K562 (cell line): ENCODE data around the gene TCEAL5. TPM values are rescaled to one million over a fixed set of nuclear protein-coding genes. Genes with fewer than 3 reads are reported as not detected.

Experiments
- BCOR ChIP-seq: fragments of 450-650 bp; IDR thresholded peaks from 2 replicates; pipeline ENCODE4 v1.6.1; 2016
- ETS1 ChIP-seq: conservative IDR thresholded peaks from 2 replicates; pipeline ENCODE4 v1.6.1; 2011; ENCODE audit warnings: low read depth, mild to moderate bottlenecking, low read length; ENCODE audit not compliant: control insufficient read depth
- ETS2 ChIP-seq: IDR thresholded peaks from 2 replicates; pipeline ENCODE4 v1.6.1; 2016; ENCODE audit warnings: borderline replicate concordance, missing genetic modification characterization, mild to moderate bottlenecking, moderate library complexity, missing compliant biosample characterization; ENCODE audit not compliant: poor library complexity, severe bottlenecking
- GTF2E2 ChIP-seq: fragments of 200-800 bp; sonication (Bioruptor generic); IDR thresholded peaks from 2 replicates; pipeline ENCODE4 v1.6.1; 2016; ENCODE audit warnings: missing genetic modification characterization, missing compliant biosample characterization
- HOMEZ ChIP-seq: fragments of 250-450 bp; sonication (Bioruptor Pico); IDR thresholded peaks from 2 replicates; pipeline ENCODE4 v1.4.0; 2020; ENCODE audit warnings: mild to moderate bottlenecking, moderate library complexity
- KDM5B ChIP-seq: fragments of 200-600 bp; sonication (generic); IDR thresholded peaks from 2 replicates; pipeline ENCODE4 v1.6.1; 2012; ENCODE audit warnings: low read depth, mild to moderate bottlenecking, moderate library complexity, low read length, control low read depth, inconsistent platforms; ENCODE audit not compliant: insufficient replicate concordance
- NFIX ChIP-seq: fragments of 250-450 bp; sonication (Bioruptor Pico); IDR thresholded peaks from 2 replicates; pipeline ENCODE4 v1.4.0; 2020; ENCODE audit warnings: low read depth, mild to moderate bottlenecking, moderate library complexity
- NFRKB ChIP-seq: fragments of 450-650 bp; IDR thresholded peaks from 2 replicates; pipeline ENCODE4 v1.6.1; 2016; ENCODE audit warnings: low read depth
- PTBP1 ChIP-seq: fragments of 200-400 bp; formaldehyde crosslinking; IDR thresholded peaks from 2 replicates; pipeline ENCODE4 v1.6.1; 2017; ENCODE audit warnings: low read depth, low read length
- RAD51 ChIP-seq: fragments of 450-650 bp; IDR thresholded peaks from 2 replicates; pipeline ENCODE4 v1.7.1; 2016; ENCODE audit warnings: low read depth, mild to moderate bottlenecking, borderline replicate concordance
- SIN3A ChIP-seq, 2 experiments: fragments of 150-350 bp in 1 of 2; IDR thresholded peaks; 2 replicates each; pipeline ENCODE4 v1.6.1; 2011 to 2016; ENCODE audit warnings: borderline replicate concordance in 2 of 2, low read depth in 2 of 2, low read length in 2 of 2, mild to moderate bottlenecking in 2 of 2, moderate library complexity in 2 of 2; ENCODE audit not compliant: control insufficient read depth in 1 of 2
- SREBF1 ChIP-seq: fragments of 150-350 bp; IDR thresholded peaks from 2 replicates; pipeline ENCODE4 v1.6.1; 2014; ENCODE audit warnings: antibody characterized with exemption, low read depth, low read length, borderline replicate concordance
- TCFL5 ChIP-seq: fragments of 250-450 bp; sonication (Bioruptor Pico); conservative IDR thresholded peaks from 2 replicates; pipeline ENCODE4 v1.6.1; 2021; ENCODE audit warnings: mild to moderate bottlenecking, moderate library complexity, matching md5 sums
- ZC3H11A ChIP-seq: IDR thresholded peaks from 2 replicates; pipeline ENCODE4 v1.6.1; 2012; ENCODE audit warnings: low read depth, low read length, improper control_type of control experiment
- ZC3H4 ChIP-seq: sonication (generic); formaldehyde crosslinking; IDR thresholded peaks from 2 replicates; pipeline ENCODE4 v1.9.0; 2021; ENCODE audit warnings: missing genetic modification reagents, borderline replicate concordance
- ZNF212 ChIP-seq: fragments of 450-650 bp; formaldehyde crosslinking; IDR thresholded peaks from 2 replicates; pipeline ENCODE4 v1.4.0; 2020; ENCODE audit warnings: mild to moderate bottlenecking
- ZNF584 ChIP-seq: fragments of 200-800 bp; sonication (Bioruptor generic); IDR thresholded peaks from 2 replicates; pipeline ENCODE4 v1.6.1; 2016; ENCODE audit warnings: low read depth, mild to moderate bottlenecking, missing genetic modification characterization, missing compliant biosample characterization
- ZNF699 ChIP-seq: fragments of 250-450 bp; sonication (Bioruptor Pico); IDR thresholded peaks from 2 replicates; pipeline ENCODE4 v1.8.0; 2021; ENCODE audit warnings: mild to moderate bottlenecking, moderate library complexity; ENCODE audit not compliant: insufficient replicate concordance
- ZNF79 ChIP-seq: fragments of 250-450 bp; sonication (Bioruptor Pico); IDR thresholded peaks from 2 replicates; pipeline ENCODE4 v1.4.0; 2020; ENCODE audit warnings: low read depth, mild to moderate bottlenecking, moderate library complexity
- polyA plus RNA-seq, 8 experiments: library from polyadenylated mRNA; depleted of rRNA in 4 of 8; stranded (reverse) in 5 of 8; unstranded in 3 of 8; fragments of >200 nt; fragmentation: Nextera tagmentation in 2 of 8; fragmentation: Illumina TruSeq in 1 of 8; extraction: Ambion mirVana in 2 of 8; extraction: Trizol in 1 of 8; gene quantifications; 2 replicates each; pipeline versions ENCODE4 v1.2.1 to v1.2.3, GENCODE V29; 2011 to 2014; ENCODE audit warnings: inconsistent platforms in 1 of 8, missing spikeins in 1 of 8
- total RNA-seq, 7 experiments: library from RNA; depleted of rRNA in 6 of 7; stranded (reverse); fragments of >200 nt in 6 of 7; fragmentation: Illumina TruSeq in 2 of 7; extraction: Trizol in 2 of 7; gene quantifications; 2 replicates each; pipeline versions ENCODE4 v1.2.1 to v1.2.3, GENCODE V29; 2011 to 2021; ENCODE audit warnings: low replicate concordance in 1 of 7
- TF ChIP-seq, protein P1 (sequence below): fragments of 250-450 bp; sonication (Bioruptor Pico); IDR thresholded peaks from 2 replicates; pipeline ENCODE4 v1.4.0; 2020; ENCODE audit warnings: mild to moderate bottlenecking, moderate library complexity
- TF ChIP-seq, protein P2 (sequence below): fragments of 250-450 bp; sonication (Bioruptor Pico); IDR thresholded peaks from 2 replicates; pipeline ENCODE4 v1.5.1; 2021; ENCODE audit warnings: mild to moderate bottlenecking

The TCEAL5 gene
- total and polyA plus RNA-seq, 9 of the 15 experiments (the other 6 are each of a cell fraction or from before 2014, with no cell fraction given): 0.10 to 0.18 TPM; not detected in 7

- TF ChIP-seq ZC3H11A (no peak), ETS1 (no peak), PTBP1 (no peak), SREBF1 (no peak), ZNF79 (CRISPR knock-in tag) (no peak), GTF2E2 (tag) (no peak), SIN3A (IDR thresholded peaks at IDR 0.05; ENCODE audit: borderline replicate concordance in 2 of 2, control insufficient read depth in 1 of 2, low read depth in 2 of 2, low read length in 2 of 2) (no peak), HOMEZ (CRISPR knock-in tag) (no peak), ZNF699 (CRISPR knock-in tag) (no peak), TCFL5 (CRISPR knock-in tag) (no peak), ETS2 (no peak), NFRKB (no peak), ZNF584 (CRISPR knock-in tag) (0 out of 2 replicates have a peak, but pooled peaks have one; percentile 25), NFIX (CRISPR knock-in tag) (no peak), RAD51 (no peak), ZNF212 (CRISPR knock-in tag) (no peak), BCOR (peak; percentile 55), ZC3H4 (CRISPR knock-in tag) (no peak), KDM5B (no peak)
- TF ChIP-seq, protein P1, sequence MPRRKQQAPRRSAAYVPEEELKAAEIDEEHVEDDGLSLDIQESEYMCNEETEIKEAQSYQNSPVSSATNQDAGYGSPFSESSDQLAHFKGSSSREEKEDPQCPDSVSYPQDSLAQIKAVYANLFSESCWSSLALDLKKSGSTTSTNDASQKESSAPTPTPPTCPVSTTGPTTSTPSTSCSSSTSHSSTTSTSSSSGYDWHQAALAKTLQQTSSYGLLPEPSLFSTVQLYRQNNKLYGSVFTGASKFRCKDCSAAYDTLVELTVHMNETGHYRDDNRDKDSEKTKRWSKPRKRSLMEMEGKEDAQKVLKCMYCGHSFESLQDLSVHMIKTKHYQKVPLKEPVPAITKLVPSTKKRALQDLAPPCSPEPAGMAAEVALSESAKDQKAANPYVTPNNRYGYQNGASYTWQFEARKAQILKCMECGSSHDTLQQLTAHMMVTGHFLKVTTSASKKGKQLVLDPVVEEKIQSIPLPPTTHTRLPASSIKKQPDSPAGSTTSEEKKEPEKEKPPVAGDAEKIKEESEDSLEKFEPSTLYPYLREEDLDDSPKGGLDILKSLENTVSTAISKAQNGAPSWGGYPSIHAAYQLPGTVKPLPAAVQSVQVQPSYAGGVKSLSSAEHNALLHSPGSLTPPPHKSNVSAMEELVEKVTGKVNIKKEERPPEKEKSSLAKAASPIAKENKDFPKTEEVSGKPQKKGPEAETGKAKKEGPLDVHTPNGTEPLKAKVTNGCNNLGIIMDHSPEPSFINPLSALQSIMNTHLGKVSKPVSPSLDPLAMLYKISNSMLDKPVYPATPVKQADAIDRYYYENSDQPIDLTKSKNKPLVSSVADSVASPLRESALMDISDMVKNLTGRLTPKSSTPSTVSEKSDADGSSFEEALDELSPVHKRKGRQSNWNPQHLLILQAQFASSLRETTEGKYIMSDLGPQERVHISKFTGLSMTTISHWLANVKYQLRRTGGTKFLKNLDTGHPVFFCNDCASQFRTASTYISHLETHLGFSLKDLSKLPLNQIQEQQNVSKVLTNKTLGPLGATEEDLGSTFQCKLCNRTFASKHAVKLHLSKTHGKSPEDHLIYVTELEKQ (CRISPR knock-in tag): no peak
- TF ChIP-seq, protein P2, sequence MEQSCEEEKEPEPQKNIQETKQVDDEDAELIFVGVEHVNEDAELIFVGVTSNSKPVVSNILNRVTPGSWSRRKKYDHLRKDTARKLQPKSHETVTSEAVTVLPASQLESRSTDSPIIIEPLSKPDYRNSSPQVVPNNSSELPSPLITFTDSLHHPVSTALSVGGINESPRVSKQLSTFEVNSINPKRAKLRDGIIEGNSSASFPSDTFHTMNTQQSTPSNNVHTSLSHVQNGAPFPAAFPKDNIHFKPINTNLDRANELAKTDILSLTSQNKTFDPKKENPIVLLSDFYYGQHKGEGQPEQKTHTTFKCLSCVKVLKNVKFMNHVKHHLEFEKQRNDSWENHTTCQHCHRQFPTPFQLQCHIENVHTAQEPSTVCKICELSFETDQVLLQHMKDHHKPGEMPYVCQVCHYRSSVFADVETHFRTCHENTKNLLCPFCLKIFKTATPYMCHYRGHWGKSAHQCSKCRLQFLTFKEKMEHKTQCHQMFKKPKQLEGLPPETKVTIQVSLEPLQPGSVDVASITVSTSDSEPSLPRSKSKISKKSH (CRISPR knock-in tag): no peak
These were observed 43.3 kb downstream of the TCEAL5 start (continued) for GRCh38 chrX:103233263-103233662.
